HG03196 (cell line): ENCODE data around the gene RSPH1.

Experiments used
- ATAC-seq: cut with Tn5 transposase; IDR thresholded peaks from one replicate; pipeline ENCODE4 v1.9.1; 2021; ENCODE audit not compliant: unreplicated experiment

RSPH1 gene

GRCh38 chr21:42468491-42469131 lies 27.4 kb downstream of the RSPH1 start:
- ATAC-seq, result no peak

- ATAC-seq, result no peak
Observed at GRCh38 chr21:42467140-42467983, 28.7 kb downstream of the RSPH1 start.

- ATAC-seq, result no peak
Observed at GRCh38 chr21:42466700-42467099, 29.3 kb downstream of the RSPH1 start.

GRCh38 chr21:42465803-42466127 lies 30.3 kb downstream of the RSPH1 start:
- ATAC-seq, result no peak

- ATAC-seq, result peak; percentile 33
Observed at GRCh38 chr21:42465008-42465802, 30.8 kb downstream of the RSPH1 start.

- ATAC-seq, result no peak
Observed at GRCh38 chr21:42463861-42464515, 32.0 kb downstream of the RSPH1 start.

- ATAC-seq, result no peak
Observed at GRCh38 chr21:42461881-42462877, 33.8 kb downstream of the RSPH1 start.

GRCh38 chr21:42461185-42461520 lies 34.9 kb downstream of the RSPH1 start:
- peak; percentile 2 for ATAC-seq

- peak; percentile 34 for ATAC-seq
Observed at GRCh38 chr21:42460391-42461184, 35.4 kb downstream of the RSPH1 start.

- ATAC-seq, result no peak
Observed at GRCh38 chr21:42459546-42460215, 36.3 kb downstream of the RSPH1 start.

- no peak for ATAC-seq
Observed at GRCh38 chr21:42459082-42459460, 37.0 kb downstream of the RSPH1 start.

GRCh38 chr21:42456457-42456856 lies 39.6 kb downstream of the RSPH1 start:
- no peak for ATAC-seq

- no peak for ATAC-seq
Observed at GRCh38 chr21:42455754-42456440, 40.1 kb downstream of the RSPH1 start.

GRCh38 chr21:42455196-42455595 lies 40.8 kb downstream of the RSPH1 start:
- no peak for ATAC-seq

GRCh38 chr21:42454786-42455185 lies 41.2 kb downstream of the RSPH1 start:
- no peak for ATAC-seq

- ATAC-seq, result no peak
Observed at GRCh38 chr21:42453986-42454570, 41.9 kb downstream of the RSPH1 start.

GRCh38 chr21:42453224-42453985 lies 42.6 kb downstream of the RSPH1 start:
- ATAC-seq, result no peak
